ES-I3 (cell line): Measurements from ENCODE around the gene RPS3.
A peak's percentile ranks its signal among the peaks of the same experiment; 100 is the strongest.

Experiments used
- H3K36me3 ChIP-seq: 2 replicates; pipeline ENCODE4 v1.6.1; 2013; ENCODE audit warnings: mild to moderate bottlenecking, low read length, control low read depth, moderate library complexity; ENCODE audit not compliant: insufficient read depth
- H3K4me1 ChIP-seq: 2 replicates; pipeline ENCODE4 v1.6.1; 2013; ENCODE audit warnings: mild to moderate bottlenecking, control low read depth, low read length; ENCODE audit not compliant: insufficient read depth
- H3K9ac ChIP-seq: 2 replicates; pipeline ENCODE4 v1.6.1; 2013; ENCODE audit warnings: low read depth, mild to moderate bottlenecking, low read length, moderate library complexity
- H3K9me3 ChIP-seq: 2 replicates; pipeline ENCODE4 v1.6.1; 2013; ENCODE audit warnings: mild to moderate bottlenecking, low read length, moderate library complexity; ENCODE audit not compliant: control insufficient read depth, insufficient read depth

The RPS3 gene

GRCh38 chr11:75420224-75421034 is 21.1 kb downstream of the RPS3 start:
- H3K4me1 ChIP-seq: peaks cover 5% of the 10 kb centered on the region; the same call in 1 of the 2 replicates
- peaks cover 13% of the 10 kb centered on the region for H3K36me3 ChIP-seq
- H3K9ac ChIP-seq: no peak overlapping the region
- H3K9me3 ChIP-seq: no peaks in the 10 kb centered on the region

DNA sequence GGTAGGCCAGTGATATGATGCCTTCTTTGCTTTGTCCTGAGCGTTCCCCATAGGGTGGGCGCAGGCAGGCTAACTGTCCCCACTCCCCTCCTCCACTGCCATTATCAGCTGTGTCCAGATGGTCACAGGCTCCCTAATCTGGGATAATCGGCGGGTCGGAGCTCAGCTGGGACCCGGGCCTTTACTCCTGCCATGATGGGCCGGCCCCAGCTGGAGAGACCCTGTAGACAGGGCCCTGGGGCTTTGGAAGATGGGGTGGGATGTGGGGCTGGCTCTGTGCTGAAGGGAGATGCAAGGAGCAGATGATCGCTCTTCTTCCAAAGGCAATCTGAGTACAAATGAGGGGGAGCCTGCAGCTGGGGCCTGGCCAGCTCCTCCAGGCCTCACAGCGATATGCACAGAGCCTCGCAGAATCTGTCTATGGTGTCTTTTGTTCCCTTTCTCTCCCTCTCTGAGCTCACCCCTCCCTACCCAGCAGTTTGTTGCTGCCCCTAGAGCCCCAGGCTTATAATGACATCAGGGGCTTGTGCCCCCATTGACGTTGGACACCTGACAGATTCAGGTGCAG is 21.8 kb downstream of the RPS3 start:
- Histone ChIP-seq H3K36me3 (peaks cover 11% of the 10 kb centered on the region), H3K4me1 (peaks cover 5% of the 10 kb centered on the region; the same call in 1 of the 2 replicates), H3K9ac (no peak overlapping the region), H3K9me3 (no peaks in the 10 kb centered on the region)

- Histone ChIP-seq H3K9me3 (no peaks in the 10 kb centered on the region), H3K4me1 (peaks cover 5% of the 10 kb centered on the region; the same call in 1 of the 2 replicates), H3K9ac (no peak overlapping the region), H3K36me3 (peaks cover 10% of the 10 kb centered on the region)
Measured at GRCh38 chr11:75421902-75422247, 22.6 kb downstream of the RPS3 start.

GRCh38 chr11:75422248-75423231 is 23.2 kb downstream of the RPS3 start:
- Histone ChIP-seq H3K4me1 (peaks cover 5% of the 10 kb centered on the region; the same call in 1 of the 2 replicates), H3K36me3 (peaks cover 10% of the 10 kb centered on the region), H3K9ac (no peak overlapping the region), H3K9me3 (no peaks in the 10 kb centered on the region)

- Histone ChIP-seq H3K36me3 (peaks cover 10% of the 10 kb centered on the region), H3K9me3 (no peaks in the 10 kb centered on the region), H3K9ac (no peak overlapping the region), H3K4me1 (peaks cover 5% of the 10 kb centered on the region; the same call in 1 of the 2 replicates)
Measured at GRCh38 chr11:75423721-75424120, 24.4 kb downstream of the RPS3 start.

GRCh38 chr11:75424396-75424795 is 25.1 kb downstream of the RPS3 start:
- H3K9ac ChIP-seq: no peak overlapping the region
- peaks cover 5% of the 10 kb centered on the region; the same call in 1 of the 2 replicates for H3K4me1 ChIP-seq
- peaks cover 10% of the 10 kb centered on the region for H3K36me3 ChIP-seq
- H3K9me3 ChIP-seq: peaks cover 6% of the 10 kb centered on the region

- peaks cover 9% of the 10 kb centered on the region for H3K9me3 ChIP-seq
- peaks cover 5% of the 10 kb centered on the region; the same call in 1 of the 2 replicates for H3K4me1 ChIP-seq
- peak overlapping the region; percentile 5; the same call in 1 of the 2 replicates for H3K9ac ChIP-seq
- peaks cover 10% of the 10 kb centered on the region for H3K36me3 ChIP-seq
Measured at GRCh38 chr11:75425422-75425821, 26.1 kb downstream of the RPS3 start.

GRCh38 chr11:75426720-75427086 is 27.4 kb downstream of the RPS3 start:
- Histone ChIP-seq H3K4me1 (peaks cover 5% of the 10 kb centered on the region; the same call in 1 of the 2 replicates), H3K9me3 (peaks cover 9% of the 10 kb centered on the region), H3K9ac (no peak overlapping the region), H3K36me3 (peaks cover 6% of the 10 kb centered on the region)

- peaks cover 4% of the 10 kb centered on the region; the same call in 1 of the 2 replicates for H3K36me3 ChIP-seq
- peaks cover 5% of the 10 kb centered on the region; the same call in 1 of the 2 replicates for H3K4me1 ChIP-seq
- peaks cover 9% of the 10 kb centered on the region for H3K9me3 ChIP-seq
- H3K9ac ChIP-seq: no peak overlapping the region
Measured at GRCh38 chr11:75427181-75427580, 27.9 kb downstream of the RPS3 start.

- H3K4me1 ChIP-seq: peaks cover 12% of the 10 kb centered on the region
- H3K36me3 ChIP-seq: no peaks in the 10 kb centered on the region
- H3K9ac ChIP-seq: no peak overlapping the region
- H3K9me3 ChIP-seq: peaks cover 9% of the 10 kb centered on the region
Measured at GRCh38 chr11:75428281-75428724, 29.0 kb downstream of the RPS3 start.

DNA sequence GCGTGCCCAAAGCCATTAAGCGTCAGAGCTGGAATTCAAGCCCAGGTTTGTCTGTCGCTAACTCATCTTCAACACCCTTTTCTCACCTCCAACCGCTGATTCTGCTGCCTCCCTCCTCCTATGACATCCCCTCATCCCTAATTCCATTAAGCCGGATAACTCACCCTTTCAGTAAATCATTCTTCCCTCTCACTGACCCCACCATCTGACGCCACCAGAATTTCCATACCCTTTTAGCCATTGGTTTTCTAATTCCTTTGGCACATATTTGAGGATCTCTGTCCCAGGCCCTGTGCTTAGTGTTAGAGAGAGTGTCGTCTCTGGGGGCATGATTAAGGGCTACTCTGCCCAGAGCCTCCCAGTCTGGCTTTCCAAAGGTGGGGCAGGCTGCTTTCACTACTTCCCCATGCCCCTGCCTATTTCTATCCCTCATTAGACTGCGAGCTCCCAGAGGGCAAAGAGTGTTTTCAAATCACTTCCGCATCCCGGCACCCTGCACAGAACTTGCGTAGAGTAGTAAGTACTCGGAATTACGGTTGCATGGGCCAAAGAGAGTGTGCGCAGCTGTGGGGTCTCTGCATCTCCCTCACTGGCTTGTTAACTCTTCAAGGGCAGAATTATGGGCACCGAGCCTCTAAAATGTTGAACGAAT is 29.8 kb downstream of the RPS3 start:
- Histone ChIP-seq H3K4me1 (peaks cover 14% of the 10 kb centered on the region), H3K9ac (no peak overlapping the region), H3K9me3 (peaks cover 9% of the 10 kb centered on the region), H3K36me3 (no peaks in the 10 kb centered on the region)

DNA sequence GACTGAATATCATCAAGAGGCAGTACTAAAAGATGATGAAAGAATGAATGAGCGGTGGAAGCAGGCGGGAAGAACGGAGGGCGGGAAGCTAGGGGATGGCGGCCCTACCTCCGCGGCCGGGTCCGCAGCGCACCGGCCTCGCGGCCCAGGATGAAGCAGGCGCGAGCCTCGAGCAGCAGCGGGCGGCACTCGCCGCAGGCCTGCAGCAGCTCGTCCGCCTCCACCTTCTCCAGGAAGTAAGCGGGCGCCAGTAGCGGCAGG is 30.3 kb downstream of the RPS3 start:
- peaks cover 13% of the 10 kb centered on the region for H3K4me1 ChIP-seq
- H3K36me3 ChIP-seq: no peaks in the 10 kb centered on the region
- peaks cover 9% of the 10 kb centered on the region for H3K9me3 ChIP-seq
- H3K9ac ChIP-seq: peak overlapping the region; percentile 47; the same call in 1 of the 2 replicates

GRCh38 chr11:75429902-75430713 is 30.8 kb downstream of the RPS3 start:
- Histone ChIP-seq H3K36me3 (no peaks in the 10 kb centered on the region), H3K4me1 (peaks cover 13% of the 10 kb centered on the region), H3K9ac (peak overlapping the region; percentile 47), H3K9me3 (peaks cover 9% of the 10 kb centered on the region)
